Right lobe of liver (tissue), 6 donors: ENCODE results near the gene KIFC3. TPM values are rescaled to one million over a fixed set of nuclear protein-coding genes. Genes with fewer than 3 reads are reported as not detected.
A peak's percentile ranks its signal among the peaks of the same experiment; 100 is the strongest.

Experiments
- ATAC-seq, 4 donors: fragments of 200-7000 bp; cut with Tn5 transposase; one replicate each; pipeline ENCODE4 v1.9.1; 2020; ENCODE audit warnings: mild to moderate bottlenecking in 4 of 4, moderate library complexity in 4 of 4
- DNase-seq, 3 donors: peaks; one replicate each; pipeline ENCODE4 v3.0.0-alpha.2; 2020
- H3K27ac ChIP-seq, 3 donors: fragments of 200-600 bp; one replicate each; pipeline ENCODE4 v1.8.0; 2022
- H3K27me3 ChIP-seq, 2 donors: fragments of 200-600 bp; one replicate each; pipeline ENCODE4 v1.8.0; 2022
- H3K36me3 ChIP-seq, 4 donors: fragments of 200-600 bp; sonication (generic) in 1 of 4; one replicate each; pipeline versions ENCODE4 v1.5.1 to v1.8.0; 2017 to 2022; ENCODE audit warnings: control low read depth in 1 of 4
- H3K4me1 ChIP-seq, 4 donors: fragments of 200-600 bp; sonication (generic) in 1 of 4; one replicate each; pipeline versions ENCODE4 v1.5.1 to v1.8.0; 2017 to 2022; ENCODE audit warnings: control low read depth in 1 of 4
- H3K4me3 ChIP-seq, 3 donors: fragments of 200-600 bp; one replicate each; pipeline ENCODE4 v1.8.0; 2022
- H3K9me3 ChIP-seq, 4 donors: fragments of 200-600 bp; sonication (generic) in 1 of 4; one replicate each; pipeline versions ENCODE4 v1.5.1 to v1.8.0; 2017 to 2022; ENCODE audit warnings: control low read depth in 1 of 4
- POLR2A ChIP-seq: fragments of 450-650 bp; IDR thresholded peaks from one replicate; pipeline ENCODE4 v1.6.1; 2017; ENCODE audit warnings: antibody characterized with exemption, mild to moderate bottlenecking
- WGBS: methylation state at CpG from one replicate; pipeline ENCODE4 v1.1.6; 2018; ENCODE audit warnings: low coverage, low lambda C conversion rate; ENCODE audit not compliant: insufficient coverage; ENCODE audit errors: missing lambda C conversion rate; 5-methylcytosine and 5-hydroxymethylcytosine counted together
- intact Hi-C, 2 donors: fragments of 100-400 bp; cut with DNase I; formaldehyde crosslinking; loops; one replicate each; pipeline versions ENCODE4 v1.11.2 to v1.14.1; 2022
- total RNA-seq, 6 experiments: library from RNA; depleted of rRNA in 2 of 6; stranded (reverse); fragments of >200 nt in 2 of 6; fragmentation: NEBNext Ultra II Directional in 3 of 6; extraction: Animal tissue kit (Norgen Biotek cat#: 25700) in 3 of 6; gene quantifications; one replicate each; pipeline versions ENCODE4 v1.1.0 to v1.2.4, GENCODE V29; 2016 to 2023
- TF ChIP-seq, protein P1 (sequence below), 4 donors: fragments of 200-600 bp in 3 of 4; fragments of 450-650 bp in 1 of 4; IDR thresholded peaks; one replicate each; pipeline versions ENCODE4 v1.5.1 to v1.8.0; 2016 to 2022; ENCODE audit warnings: antibody characterized with exemption in 4 of 4, mild to moderate bottlenecking in 2 of 4
- donor health status: DM: no; HTN: yes; CAD: no.
- donor health status: DM: no; HTN: no; CAD: no.
- donor health status: DM: no; HTN: no; CAD: no.
- donor health status: DM: no; HTN: yes; CAD: no.
- donor health status: DM: no; HTN: yes; CAD: no.

Gene KIFC3
- total RNA-seq, 6 experiments from 2014 or later, result 20.3 to 88.9 (median 46.4) TPM

- intact Hi-C loops, result no loop called here
- Histone ChIP-seq H3K27ac (peak overlapping the region in 1 of 3 donors; percentile 44), H3K27me3 (no peaks in the 10 kb centered on the region), H3K36me3 (no peaks in the 10 kb centered on the region), H3K4me1 (peaks cover 0 to 47% (median 21%) of the 10 kb centered on the region in 4 donors), H3K9me3 (no peaks in the 10 kb centered on the region), H3K4me3 (no peak overlapping the region)
- TF ChIP-seq, protein P1, sequence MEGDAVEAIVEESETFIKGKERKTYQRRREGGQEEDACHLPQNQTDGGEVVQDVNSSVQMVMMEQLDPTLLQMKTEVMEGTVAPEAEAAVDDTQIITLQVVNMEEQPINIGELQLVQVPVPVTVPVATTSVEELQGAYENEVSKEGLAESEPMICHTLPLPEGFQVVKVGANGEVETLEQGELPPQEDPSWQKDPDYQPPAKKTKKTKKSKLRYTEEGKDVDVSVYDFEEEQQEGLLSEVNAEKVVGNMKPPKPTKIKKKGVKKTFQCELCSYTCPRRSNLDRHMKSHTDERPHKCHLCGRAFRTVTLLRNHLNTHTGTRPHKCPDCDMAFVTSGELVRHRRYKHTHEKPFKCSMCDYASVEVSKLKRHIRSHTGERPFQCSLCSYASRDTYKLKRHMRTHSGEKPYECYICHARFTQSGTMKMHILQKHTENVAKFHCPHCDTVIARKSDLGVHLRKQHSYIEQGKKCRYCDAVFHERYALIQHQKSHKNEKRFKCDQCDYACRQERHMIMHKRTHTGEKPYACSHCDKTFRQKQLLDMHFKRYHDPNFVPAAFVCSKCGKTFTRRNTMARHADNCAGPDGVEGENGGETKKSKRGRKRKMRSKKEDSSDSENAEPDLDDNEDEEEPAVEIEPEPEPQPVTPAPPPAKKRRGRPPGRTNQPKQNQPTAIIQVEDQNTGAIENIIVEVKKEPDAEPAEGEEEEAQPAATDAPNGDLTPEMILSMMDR (IDR thresholded peaks at IDR 0.05), result no peak
- no peak for TF ChIP-seq POLR2A
- 47% methylated on average over 3 of the region's 3 CpGs for WGBS
- ATAC-seq (peak in 1 of 4 donors; percentile 4), DNase-seq (no peak)
These were observed 27.7 kb upstream of the KIFC3 start for GRCh38 chr16:57829969-57830360.

DNA sequence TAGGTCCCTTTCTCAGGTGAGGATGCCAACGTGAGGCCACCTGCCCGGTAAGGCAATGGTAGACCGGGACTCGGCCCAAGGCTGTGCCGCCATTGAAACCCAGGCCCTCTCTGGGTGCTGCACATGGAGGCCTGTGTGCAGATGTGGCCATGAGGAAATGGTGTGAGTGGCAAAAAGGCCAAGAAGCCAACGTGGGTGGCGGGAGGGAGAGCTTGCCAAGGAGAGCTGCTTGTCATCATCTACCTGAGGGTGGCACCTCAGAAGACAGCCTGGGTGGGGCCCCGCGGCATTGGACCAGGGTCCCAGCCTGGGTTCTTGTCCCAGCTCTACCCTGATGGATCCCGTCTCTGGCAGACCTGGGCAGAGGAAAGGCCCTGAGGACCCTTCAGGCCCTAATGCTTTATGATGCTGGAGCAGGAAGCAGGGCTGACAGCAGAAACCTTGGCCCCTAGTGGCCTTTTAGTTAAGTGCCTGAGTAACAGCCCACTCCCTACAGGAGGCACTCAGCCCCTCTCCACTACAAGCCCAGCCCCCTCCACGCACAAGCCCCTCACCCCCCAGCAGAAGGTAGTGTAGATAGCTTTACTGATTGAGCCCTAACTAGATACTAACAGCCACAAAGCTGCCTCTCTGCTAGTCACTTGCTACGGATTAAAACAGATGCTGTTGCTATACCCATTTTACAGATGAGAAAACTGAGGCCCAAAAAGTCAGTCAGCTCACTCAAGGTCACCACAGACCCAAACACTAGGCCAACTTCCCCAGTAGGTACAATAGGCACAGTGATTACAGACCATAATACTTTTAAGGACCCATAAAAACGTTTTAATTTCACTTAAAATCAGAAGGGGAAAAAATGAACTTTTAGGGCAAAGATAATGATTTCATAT is 26.2 kb upstream of the KIFC3 start:
- ATAC-seq (no peak), DNase-seq (peak in 1 of 3 donors; percentile 51)
- TF ChIP-seq, protein P1 (IDR thresholded peaks at IDR 0.05), result no peak
- no peak for TF ChIP-seq POLR2A
- Histone ChIP-seq H3K27me3 (no peaks in the 10 kb centered on the region), H3K27ac (peak overlapping the region in 1 of 3 donors; percentile 75), H3K4me1 (peaks cover 0 to 55% (median 27%) of the 10 kb centered on the region in 4 donors), H3K4me3 (no peak overlapping the region), H3K36me3 (no peaks in the 10 kb centered on the region), H3K9me3 (no peaks in the 10 kb centered on the region)
- intact Hi-C loops, result no loop called here
- 52% methylated on average over 4 of the region's 13 CpGs for WGBS

DNA sequence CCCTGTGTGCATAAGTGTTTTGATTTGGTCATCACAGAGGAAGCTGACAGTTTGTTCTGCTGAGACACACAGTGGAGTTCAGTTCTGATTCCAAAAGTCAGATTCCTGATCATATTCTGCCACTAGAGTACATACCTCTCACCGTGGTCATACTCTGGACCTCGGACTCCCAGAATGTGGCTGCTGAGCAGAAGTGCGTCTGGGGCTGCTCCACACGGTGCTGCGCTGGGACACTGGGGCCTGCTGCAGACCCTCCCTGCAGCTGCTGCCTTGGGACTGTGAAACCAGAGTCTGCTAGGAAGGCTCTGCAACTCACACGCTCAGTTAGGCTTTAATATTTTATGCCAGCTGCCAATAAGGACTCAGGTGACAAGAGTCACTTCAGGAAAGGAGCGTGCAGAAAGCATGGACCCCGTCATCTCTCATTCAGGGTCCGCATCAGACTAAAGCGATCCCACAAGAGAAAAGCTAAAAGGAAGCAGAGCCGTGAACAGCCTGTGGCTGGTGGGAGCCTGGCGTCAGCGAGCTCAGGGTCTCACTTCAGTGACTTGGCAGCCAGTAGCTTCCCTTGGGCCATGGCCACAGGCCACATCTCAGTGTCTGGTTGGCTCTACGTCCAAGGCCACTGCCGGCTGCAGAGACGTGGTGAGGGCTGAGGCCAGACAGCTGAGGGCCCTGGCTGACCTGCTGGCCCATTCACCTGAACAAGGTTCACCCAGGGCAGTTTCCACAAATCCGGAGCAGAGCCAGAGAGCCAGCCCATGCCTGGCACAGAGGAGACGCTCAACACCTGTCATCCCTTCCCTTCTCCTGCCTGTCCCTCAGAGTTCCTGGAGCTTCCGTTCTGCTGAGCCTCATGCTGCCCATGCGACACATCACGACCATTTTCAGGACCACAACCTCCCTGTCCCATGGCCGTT is 24.7 kb upstream of the KIFC3 start:
- no peaks in the 10 kb centered on the region for H3K36me3 ChIP-seq
- 41% methylated on average over 9 of the region's 22 CpGs for WGBS
- H3K4me1 ChIP-seq, result peaks cover 0 to 57% (median 27%) of the 10 kb centered on the region in 4 donors
- ATAC-seq (peak; percentile 82 to 93 (median 90)), DNase-seq (peak; percentile 86 to 95 (median 94))
- H3K27me3 ChIP-seq, result no peaks in the 10 kb centered on the region
- TF ChIP-seq, protein P1 (IDR thresholded peaks at IDR 0.05), result no peak
- TF ChIP-seq POLR2A, result peak; percentile 49
- no peak overlapping the region for H3K4me3 ChIP-seq
- intact Hi-C loops, result no loop called here
- H3K27ac ChIP-seq, result peak overlapping the region; percentile 40 to 75 (median 60)
- H3K9me3 ChIP-seq, result no peaks in the 10 kb centered on the region

DNA sequence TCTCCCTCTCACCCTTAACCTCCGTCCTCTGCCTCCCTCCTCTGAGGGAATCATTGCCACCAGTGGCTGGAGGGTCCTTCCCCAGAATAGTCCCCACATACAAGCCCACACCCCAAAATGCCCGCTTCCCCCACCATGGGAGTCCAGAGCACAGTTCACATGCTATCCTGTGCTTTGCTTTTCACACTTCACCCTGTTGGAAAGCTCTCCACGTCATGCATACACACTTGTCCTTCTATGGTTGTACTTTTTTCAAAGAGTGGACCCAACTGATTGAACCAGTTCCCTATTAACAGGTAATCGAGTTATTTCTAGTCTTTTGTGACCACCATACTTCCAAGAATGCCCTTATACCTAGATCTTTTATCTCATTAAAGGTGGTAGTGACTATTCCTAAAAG is 23.8 kb upstream of the KIFC3 start:
- peak in 1 of 3 donors; percentile 29 for DNase-seq
- WGBS, result 53% methylated on average over 4 of the region's 4 CpGs
- intact Hi-C loops, result no loop called here
- H3K36me3 ChIP-seq, result no peaks in the 10 kb centered on the region
- H3K4me1 ChIP-seq, result peaks cover 0 to 62% (median 29%) of the 10 kb centered on the region in 4 donors
- TF ChIP-seq, protein P1 (IDR thresholded peaks at IDR 0.05), result no peak
- no peak for TF ChIP-seq POLR2A
- H3K27ac ChIP-seq, result no peak overlapping the region
- H3K9me3 ChIP-seq, result no peaks in the 10 kb centered on the region
- ATAC-seq, result no peak
- H3K4me3 ChIP-seq, result no peak overlapping the region
- H3K27me3 ChIP-seq, result no peaks in the 10 kb centered on the region
